Muscle layer of colon (tissue), 2 donors: Measurements from ENCODE around the gene CCDC93.
A peak's percentile ranks its signal among the peaks of the same experiment; 100 is the strongest.
"Not testable (repeated sequence)": the region's sequence is repeated elsewhere in the genome, so short reads cannot be mapped to it uniquely, and the experiment has no call there.

Experiments used
- H3K27ac ChIP-seq: one replicate; pipeline ENCODE4 v1.7.0; 2013; ENCODE audit warnings: low read depth, mild to moderate bottlenecking, low read length, moderate library complexity
- H3K27me3 ChIP-seq, 2 donors: one replicate each; pipeline ENCODE4 v1.7.0; 2013; ENCODE audit warnings: low read length in 2 of 2, mild to moderate bottlenecking in 2 of 2; ENCODE audit not compliant: insufficient read depth in 2 of 2, control insufficient read depth in 1 of 2
- H3K36me3 ChIP-seq: one replicate; pipeline ENCODE4 v1.7.0; 2013; ENCODE audit warnings: mild to moderate bottlenecking, low read length; ENCODE audit not compliant: insufficient read depth
- H3K4me1 ChIP-seq: one replicate; pipeline ENCODE4 v1.7.0; 2013; ENCODE audit warnings: mild to moderate bottlenecking, low read length; ENCODE audit not compliant: insufficient read depth
- H3K4me3 ChIP-seq, 2 donors: one replicate each; pipeline ENCODE4 v1.7.0; 2013; ENCODE audit warnings: low read length in 2 of 2, low read depth in 1 of 2, mild to moderate bottlenecking in 1 of 2, moderate library complexity in 1 of 2
- H3K9ac ChIP-seq: one replicate; pipeline ENCODE4 v1.7.0; 2013; ENCODE audit warnings: low read length
- H3K9me3 ChIP-seq: one replicate; pipeline ENCODE4 v1.7.0; 2013; ENCODE audit warnings: mild to moderate bottlenecking, low read length
- donor health status: abdominal sarcoma.
- donor health status: Adenocarcinoma of cecum.

CCDC93 gene

DNA sequence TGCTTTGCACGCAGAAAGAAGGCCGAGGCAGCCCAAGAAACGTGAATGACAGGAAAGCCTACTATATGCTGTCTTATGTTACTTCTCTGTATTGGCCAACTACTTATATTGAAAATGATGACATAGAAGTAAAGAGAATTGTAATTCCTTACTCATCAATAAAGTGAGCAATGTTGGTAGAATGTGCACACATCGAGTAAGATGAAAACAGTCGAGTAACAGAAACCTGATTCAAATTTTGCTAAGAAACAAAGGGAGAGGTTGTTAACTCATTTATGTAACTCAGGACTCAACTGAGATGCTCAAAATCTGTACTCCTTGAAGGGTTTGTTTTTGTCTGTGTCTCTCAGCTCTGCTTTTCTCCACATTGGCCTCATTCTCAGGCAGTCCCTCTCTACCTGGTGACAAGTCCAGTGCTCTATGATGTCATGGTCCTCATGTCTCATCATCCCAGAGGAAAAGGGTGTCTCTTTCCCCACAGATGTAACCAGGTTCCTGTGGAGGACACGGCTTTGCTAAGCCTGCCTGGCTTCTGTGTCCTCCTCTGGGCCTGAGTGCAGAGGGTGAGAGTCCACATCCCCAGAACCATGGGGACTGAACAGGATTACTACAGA, 30.3 kb upstream of the CCDC93 start:
- H3K9me3 ChIP-seq, result no peaks in the 10 kb centered on the region
- H3K27ac ChIP-seq, result no peak overlapping the region
- peaks cover 0 to 5% of the 10 kb centered on the region in 2 donors for H3K27me3 ChIP-seq
- no peaks in the 10 kb centered on the region for H3K36me3 ChIP-seq
- H3K4me1 ChIP-seq, result no peaks in the 10 kb centered on the region
- no peak overlapping the region for H3K9ac ChIP-seq
- H3K4me3 ChIP-seq, result no peak overlapping the region

DNA sequence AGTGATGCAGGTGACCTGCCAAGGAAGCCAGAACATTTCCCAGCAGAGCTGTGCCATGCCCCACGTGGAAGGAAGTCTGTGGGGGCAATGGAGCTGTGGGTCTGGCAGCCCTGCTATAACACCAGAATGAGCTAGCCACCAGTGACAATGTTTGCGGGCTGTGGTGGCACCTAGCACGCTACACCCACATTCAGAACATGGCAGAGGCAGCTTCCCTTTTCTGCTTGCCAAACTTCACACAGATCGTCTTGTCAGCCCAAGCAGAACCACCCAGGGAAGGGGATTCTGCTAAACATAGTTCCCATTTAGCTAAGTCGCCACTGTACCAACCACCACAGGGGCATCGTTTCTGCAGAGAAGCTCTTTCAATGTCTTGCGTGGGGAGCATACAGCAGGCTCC, 27.0 kb upstream of the CCDC93 start:
- H3K27me3 ChIP-seq, result no peaks in the 10 kb centered on the region
- no peak overlapping the region for H3K9ac ChIP-seq
- H3K4me3 ChIP-seq, result no peak overlapping the region
- H3K27ac ChIP-seq, result no peak overlapping the region
- H3K9me3 ChIP-seq, result no peaks in the 10 kb centered on the region
- no peaks in the 10 kb centered on the region for H3K36me3 ChIP-seq
- no peaks in the 10 kb centered on the region for H3K4me1 ChIP-seq

DNA sequence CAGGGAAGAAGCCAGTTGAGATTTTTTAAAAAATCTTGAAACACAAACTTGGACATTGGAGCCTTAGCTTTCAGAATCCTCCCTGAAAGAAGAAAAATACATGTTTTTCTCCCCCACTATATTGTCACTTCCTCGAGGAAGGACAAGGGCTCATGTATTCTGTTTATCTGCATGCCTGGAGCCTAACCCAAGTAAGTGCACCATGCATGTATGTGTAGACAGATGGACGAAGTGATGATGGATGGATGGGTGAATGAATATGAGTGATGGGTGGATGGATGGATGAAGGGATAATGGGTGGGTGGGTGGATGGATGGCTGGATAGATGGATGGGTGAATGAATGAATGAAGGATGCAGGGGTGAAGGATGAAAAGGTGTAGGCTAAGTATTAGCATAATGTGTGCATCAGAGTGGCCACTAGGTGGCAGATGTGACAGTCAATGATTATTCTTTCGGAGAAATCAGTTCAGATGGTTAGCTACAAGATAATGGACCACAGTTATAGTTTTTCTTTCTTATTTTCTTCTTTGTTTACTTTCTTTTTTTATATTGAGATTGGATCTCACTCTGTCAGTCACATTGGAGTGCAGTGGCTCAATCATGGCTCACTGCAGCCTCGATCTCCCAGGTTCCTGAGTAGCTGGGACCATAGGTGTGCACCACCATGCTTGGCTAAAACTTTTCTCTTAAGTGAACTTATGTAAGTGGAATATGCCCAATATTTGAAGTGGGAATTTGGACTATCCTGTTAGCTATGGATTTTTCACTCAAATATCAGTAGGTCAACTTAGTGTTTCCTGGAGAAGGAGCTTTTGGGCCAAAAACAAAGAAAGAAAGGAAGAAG, 18.5 kb upstream of the CCDC93 start:
- no peaks in the 10 kb centered on the region for H3K9me3 ChIP-seq
- H3K9ac ChIP-seq, result no peak overlapping the region
- no peaks in the 10 kb centered on the region for H3K27me3 ChIP-seq
- no peaks in the 10 kb centered on the region for H3K4me1 ChIP-seq
- H3K27ac ChIP-seq, result no peak overlapping the region
- H3K4me3 ChIP-seq, result no peak overlapping the region
- H3K36me3 ChIP-seq, result no peaks in the 10 kb centered on the region

DNA sequence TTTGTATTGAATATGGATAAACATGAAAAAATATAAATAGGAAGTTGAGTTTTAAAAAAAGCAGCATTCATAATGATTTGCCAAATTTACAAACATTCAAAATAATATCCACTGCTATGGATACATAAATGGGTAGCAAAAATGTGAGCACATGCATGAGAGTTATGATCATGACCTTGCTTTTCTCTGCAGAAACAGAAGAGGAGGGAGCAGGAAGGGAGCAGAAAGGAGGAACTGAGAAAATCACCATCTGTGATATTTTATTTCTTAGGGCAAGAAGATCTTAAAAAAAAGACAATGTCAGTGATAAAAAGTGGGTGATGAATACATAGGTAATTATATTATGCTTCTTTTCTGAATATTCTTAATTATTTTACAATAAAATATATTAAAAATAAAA, 17.7 kb upstream of the CCDC93 start:
- Histone ChIP-seq H3K27me3 (no peaks in the 10 kb centered on the region), H3K9ac (no peak overlapping the region), H3K36me3 (no peaks in the 10 kb centered on the region), H3K9me3 (no peaks in the 10 kb centered on the region), H3K4me3 (no peak overlapping the region), H3K4me1 (no peaks in the 10 kb centered on the region), H3K27ac (no peak overlapping the region)

DNA sequence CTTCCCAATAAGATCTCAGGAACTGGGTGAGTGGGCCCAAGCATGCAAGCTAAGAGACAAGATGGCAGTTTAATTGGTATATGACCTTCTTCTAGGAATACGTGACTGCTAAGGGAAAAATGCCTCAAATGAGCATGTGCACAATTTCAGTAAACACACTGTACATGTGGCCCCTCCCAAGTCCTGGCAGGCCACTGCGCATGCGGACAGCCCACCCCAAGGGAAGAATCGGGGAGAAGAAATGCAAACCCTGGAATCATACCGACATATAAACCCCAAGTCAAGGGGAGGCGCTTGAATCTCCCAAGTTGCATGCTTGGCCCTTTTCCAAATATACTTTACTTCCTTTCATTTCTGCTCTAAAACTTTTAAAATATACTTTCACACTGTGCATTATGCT, 15.2 kb upstream of the CCDC93 start:
- H3K4me1 ChIP-seq, result no peaks in the 10 kb centered on the region
- no peaks in the 10 kb centered on the region for H3K27me3 ChIP-seq
- H3K4me3 ChIP-seq, result no peak overlapping the region
- H3K36me3 ChIP-seq, result no peaks in the 10 kb centered on the region
- H3K9me3 ChIP-seq, result no peaks in the 10 kb centered on the region
- no peak overlapping the region for H3K9ac ChIP-seq
- no peak overlapping the region for H3K27ac ChIP-seq

DNA sequence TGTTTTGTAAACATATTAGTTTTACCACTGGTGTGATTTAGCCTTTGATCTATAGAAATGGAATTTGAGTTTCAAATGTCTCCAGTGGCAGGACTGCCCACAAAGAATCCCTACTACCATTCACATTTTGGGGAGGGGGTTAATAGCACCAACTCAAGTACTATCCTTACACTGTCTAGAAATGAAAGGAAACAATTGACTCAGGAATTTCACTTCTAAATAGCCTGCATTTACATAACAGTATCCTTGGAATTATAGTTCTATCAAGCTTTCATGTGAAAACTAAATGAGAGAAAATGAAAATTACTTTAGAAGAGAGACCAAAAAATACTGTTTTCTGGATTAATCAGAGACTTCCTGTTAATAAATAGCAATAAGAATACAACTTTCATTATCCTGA, 7.5 kb upstream of the CCDC93 start:
- Histone ChIP-seq H3K4me3 (no peak overlapping the region), H3K36me3 (no peaks in the 10 kb centered on the region), H3K9ac (no peak overlapping the region), H3K27me3 (no peaks in the 10 kb centered on the region), H3K27ac (no peak overlapping the region), H3K9me3 (no peaks in the 10 kb centered on the region), H3K4me1 (no peaks in the 10 kb centered on the region)

DNA sequence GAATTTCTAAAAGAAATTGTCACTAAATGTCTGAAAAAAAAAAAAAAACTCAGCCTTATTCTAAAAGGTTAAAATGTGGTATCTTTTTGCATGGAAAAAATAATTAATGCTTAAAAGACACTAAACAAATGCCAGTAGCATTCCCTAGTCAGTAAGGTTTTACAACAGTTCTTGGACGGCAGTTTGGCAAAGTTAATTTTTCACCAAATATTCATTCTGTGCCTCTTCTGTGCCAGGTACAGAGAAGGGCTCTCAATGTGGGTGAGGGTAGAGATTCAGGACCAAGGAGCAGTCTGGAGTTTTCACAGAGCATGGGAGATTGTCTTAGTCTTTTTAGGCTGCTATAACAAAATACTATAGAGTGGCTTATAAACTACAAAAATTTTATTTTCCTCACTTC, 6.0 kb upstream of the CCDC93 start:
- Histone ChIP-seq H3K4me3 (no peak overlapping the region), H3K9ac (no peak overlapping the region), H3K36me3 (no peaks in the 10 kb centered on the region), H3K27me3 (no peaks in the 10 kb centered on the region), H3K27ac (no peak overlapping the region), H3K4me1 (no peaks in the 10 kb centered on the region), H3K9me3 (no peaks in the 10 kb centered on the region)

DNA sequence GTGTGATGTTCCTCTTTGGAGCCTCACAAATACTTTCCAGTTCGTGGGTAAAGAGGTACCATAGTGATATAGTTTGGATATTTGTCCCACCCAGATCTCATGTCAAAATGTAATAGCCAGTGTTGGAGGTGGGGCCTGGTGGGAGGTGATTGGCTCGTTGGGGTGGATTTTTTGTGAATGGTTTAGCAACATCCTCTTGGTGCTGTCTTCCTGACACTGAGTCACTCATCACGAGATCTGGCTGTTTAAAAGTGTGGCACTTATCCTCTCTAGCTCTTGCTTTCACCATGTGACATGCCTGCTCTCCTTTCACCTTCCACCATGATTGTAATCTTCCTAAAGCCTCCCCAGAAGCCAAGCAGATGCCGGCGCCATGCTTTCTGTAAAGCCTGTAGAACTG, 3.0 kb upstream of the CCDC93 start:
- Histone ChIP-seq H3K9ac (no peak overlapping the region), H3K36me3 (no peaks in the 10 kb centered on the region), H3K4me3 (no peak overlapping the region), H3K27me3 (no peaks in the 10 kb centered on the region), H3K4me1 (peaks cover 11% of the 10 kb centered on the region), H3K9me3 (no peaks in the 10 kb centered on the region), H3K27ac (no peak overlapping the region)

DNA sequence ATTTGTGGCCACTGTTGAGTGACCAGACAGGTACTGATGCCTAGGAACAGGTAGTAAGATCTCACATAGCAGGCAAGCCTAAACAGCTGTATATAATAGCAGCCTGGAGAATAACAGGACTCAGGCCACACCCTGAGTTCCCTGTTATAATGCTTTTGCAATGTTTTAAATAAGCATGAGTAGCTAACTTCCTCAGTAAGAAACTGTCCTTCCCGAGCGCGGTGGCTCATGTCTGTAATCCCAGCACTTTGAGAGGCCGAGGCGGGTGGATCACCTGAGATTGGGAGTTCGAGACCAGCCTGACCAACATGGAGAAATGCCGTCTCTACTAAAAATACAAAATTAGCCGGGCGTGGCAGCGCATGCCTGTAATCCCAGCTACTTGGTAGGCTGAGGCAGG, 1.9 kb upstream of the CCDC93 start:
- not testable (repeated sequence) for H3K9me3 ChIP-seq, H3K9ac ChIP-seq, H3K36me3 ChIP-seq, H3K4me3 ChIP-seq, H3K27me3 ChIP-seq, H3K27ac ChIP-seq
- peaks cover 23% of the 10 kb centered on the region for H3K4me1 ChIP-seq

DNA sequence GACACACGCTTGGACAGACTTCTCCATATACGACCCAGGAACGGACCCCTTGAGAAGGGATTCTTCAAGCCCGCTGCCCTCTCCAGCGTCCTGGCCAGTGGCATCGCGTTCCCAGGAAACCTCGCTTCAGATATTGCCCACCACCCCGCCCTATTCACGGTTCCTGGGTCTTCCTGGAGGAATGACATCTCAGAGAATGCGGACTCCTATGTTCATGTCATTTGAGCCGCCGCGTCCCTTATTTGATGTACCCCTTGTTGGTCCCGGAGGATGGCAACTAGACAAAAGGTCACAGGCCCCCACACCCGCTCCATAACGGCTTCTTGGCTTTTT, 588 bp upstream of the CCDC93 start:
- Histone ChIP-seq H3K9me3 (no peaks in the 10 kb centered on the region), H3K9ac (peak overlapping the region; percentile 86), H3K4me1 (peaks cover 25% of the 10 kb centered on the region), H3K4me3 (peak overlapping the region; percentile 77 to 92), H3K27ac (peak overlapping the region; percentile 19), H3K27me3 (no peaks in the 10 kb centered on the region), H3K36me3 (no peaks in the 10 kb centered on the region)

DNA sequence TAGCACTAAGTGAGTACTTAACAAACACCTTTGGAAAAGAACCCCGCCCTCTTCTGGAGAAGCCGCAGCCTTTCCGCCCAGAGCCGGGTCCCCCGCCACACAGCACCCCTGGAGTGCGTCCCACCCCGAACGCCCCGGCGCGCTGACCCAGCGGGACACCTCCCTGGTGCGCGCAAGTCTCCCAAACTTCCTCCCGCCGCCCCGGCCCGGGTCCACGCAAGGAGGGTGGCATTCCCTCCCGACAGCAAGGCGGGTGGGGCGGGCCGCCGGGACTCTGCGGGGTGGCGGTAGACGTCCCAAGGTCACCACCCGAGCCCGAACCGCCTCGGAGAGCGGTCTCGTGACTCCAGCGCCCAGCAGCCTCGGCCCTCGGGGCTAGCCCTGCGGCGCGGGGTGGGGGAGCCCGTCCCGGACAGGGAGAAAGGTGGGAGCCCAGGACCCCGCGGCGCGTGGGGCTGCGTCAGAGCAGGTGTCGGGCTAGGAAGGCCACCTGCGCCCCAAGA, 598 bp downstream of the CCDC93 start:
- peak overlapping the region; percentile 77 to 92 for H3K4me3 ChIP-seq
- peak overlapping the region; percentile 66 for H3K9ac ChIP-seq
- peaks cover 25% of the 10 kb centered on the region for H3K4me1 ChIP-seq
- no peaks in the 10 kb centered on the region for H3K27me3 ChIP-seq
- peak overlapping the region; percentile 93 for H3K27ac ChIP-seq
- H3K9me3 ChIP-seq, result no peaks in the 10 kb centered on the region
- peaks cover 6% of the 10 kb centered on the region for H3K36me3 ChIP-seq

DNA sequence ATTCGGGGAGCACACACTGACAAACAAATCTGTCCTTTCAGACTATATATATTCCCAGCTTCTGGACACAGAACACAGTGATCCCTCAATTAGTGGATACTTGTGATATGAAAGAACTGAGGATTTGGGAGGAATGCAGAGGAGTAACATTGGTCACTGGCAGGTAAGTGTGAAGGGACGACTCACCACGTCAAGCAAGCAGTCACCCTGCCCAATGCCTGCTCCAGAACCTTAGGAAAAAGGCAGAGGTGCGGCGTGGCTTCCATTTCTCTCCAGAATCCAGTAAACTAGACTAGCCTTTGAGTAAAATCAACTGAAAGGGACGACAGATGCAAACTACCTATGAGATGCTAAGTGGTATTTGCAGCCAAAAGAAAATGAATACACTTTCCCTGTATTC, 1.1 kb downstream of the CCDC93 start:
- Histone ChIP-seq H3K4me3 (peak overlapping the region; percentile 77 to 92), H3K27ac (no peak overlapping the region), H3K9ac (peak overlapping the region; percentile 66), H3K27me3 (no peaks in the 10 kb centered on the region), H3K4me1 (peaks cover 25% of the 10 kb centered on the region), H3K36me3 (peaks cover 11% of the 10 kb centered on the region), H3K9me3 (no peaks in the 10 kb centered on the region)
